ENCODE results near the gene DPYD.

The DPYD gene

GRCh38 chr1:97649591-97649990, 271.2 kb downstream of the DPYD start:
- H3K4me3 ChIP-seq (ENCODE audit: low read length) = no peak overlapping the region
- H3K9ac ChIP-seq (ENCODE audit: low read length) = no peak overlapping the region
- H3K36me3 ChIP-seq (ENCODE audit: control insufficient read depth, insufficient read depth, low read length) = no peaks in the 10 kb centered on the region
- no peaks in the 10 kb centered on the region for H3K27me3 ChIP-seq (ENCODE audit: control insufficient read depth, insufficient read depth, low read length)
- no peaks in the 10 kb centered on the region for H3K4me1 ChIP-seq (ENCODE audit: control insufficient read depth, insufficient read depth, low read length)
- H3K27ac ChIP-seq (ENCODE audit: low read depth, low read length) = no peak overlapping the region

GRCh38 chr1:97647776-97648175, 273.1 kb downstream of the DPYD start:
- Histone ChIP-seq H3K4me3 (ENCODE audit: low read length) (no peak overlapping the region), H3K9ac (ENCODE audit: low read length) (no peak overlapping the region), H3K27me3 (ENCODE audit: control insufficient read depth, insufficient read depth, low read length) (no peaks in the 10 kb centered on the region), H3K4me1 (ENCODE audit: control insufficient read depth, insufficient read depth, low read length) (no peaks in the 10 kb centered on the region), H3K36me3 (ENCODE audit: control insufficient read depth, insufficient read depth, low read length) (no peaks in the 10 kb centered on the region), H3K27ac (ENCODE audit: low read depth, low read length) (no peak overlapping the region)

- H3K36me3 ChIP-seq (ENCODE audit: control insufficient read depth, insufficient read depth, low read length) = no peaks in the 10 kb centered on the region
- no peaks in the 10 kb centered on the region for H3K27me3 ChIP-seq (ENCODE audit: control insufficient read depth, insufficient read depth, low read length)
- H3K27ac ChIP-seq (ENCODE audit: low read depth, low read length) = no peak overlapping the region
- no peak overlapping the region for H3K4me3 ChIP-seq (ENCODE audit: low read length)
- no peak overlapping the region for H3K9ac ChIP-seq (ENCODE audit: low read length)
- no peaks in the 10 kb centered on the region for H3K4me1 ChIP-seq (ENCODE audit: control insufficient read depth, insufficient read depth, low read length)
These were observed 274.8 kb downstream of the DPYD start for GRCh38 chr1:97646071-97646470.

GRCh38 chr1:97640677-97641076, 280.2 kb downstream of the DPYD start:
- Histone ChIP-seq H3K27me3 (ENCODE audit: control insufficient read depth, insufficient read depth, low read length) (no peaks in the 10 kb centered on the region), H3K4me1 (ENCODE audit: control insufficient read depth, insufficient read depth, low read length) (no peaks in the 10 kb centered on the region), H3K9ac (ENCODE audit: low read length) (no peak overlapping the region), H3K36me3 (ENCODE audit: control insufficient read depth, insufficient read depth, low read length) (no peaks in the 10 kb centered on the region), H3K4me3 (ENCODE audit: low read length) (no peak overlapping the region), H3K27ac (ENCODE audit: low read depth, low read length) (no peak overlapping the region)

- Histone ChIP-seq H3K4me1 (ENCODE audit: control insufficient read depth, insufficient read depth, low read length) (no peaks in the 10 kb centered on the region), H3K4me3 (ENCODE audit: low read length) (no peak overlapping the region), H3K9ac (ENCODE audit: low read length) (no peak overlapping the region), H3K27ac (ENCODE audit: low read depth, low read length) (no peak overlapping the region), H3K36me3 (ENCODE audit: control insufficient read depth, insufficient read depth, low read length) (no peaks in the 10 kb centered on the region), H3K27me3 (ENCODE audit: control insufficient read depth, insufficient read depth, low read length) (no peaks in the 10 kb centered on the region)
These were observed 283.9 kb downstream of the DPYD start for GRCh38 chr1:97636941-97637340.

- H3K9ac ChIP-seq (ENCODE audit: low read length) = no peak overlapping the region
- H3K4me3 ChIP-seq (ENCODE audit: low read length) = no peak overlapping the region
- no peaks in the 10 kb centered on the region for H3K27me3 ChIP-seq (ENCODE audit: control insufficient read depth, insufficient read depth, low read length)
- H3K4me1 ChIP-seq (ENCODE audit: control insufficient read depth, insufficient read depth, low read length) = no peaks in the 10 kb centered on the region
- no peaks in the 10 kb centered on the region for H3K36me3 ChIP-seq (ENCODE audit: control insufficient read depth, insufficient read depth, low read length)
- no peak overlapping the region for H3K27ac ChIP-seq (ENCODE audit: low read depth, low read length)
These were observed 286.1 kb downstream of the DPYD start for GRCh38 chr1:97634758-97635157.

GRCh38 chr1:97632776-97633175, 288.1 kb downstream of the DPYD start:
- Histone ChIP-seq H3K36me3 (ENCODE audit: control insufficient read depth, insufficient read depth, low read length) (no peaks in the 10 kb centered on the region), H3K4me3 (ENCODE audit: low read length) (no peak overlapping the region), H3K27ac (ENCODE audit: low read depth, low read length) (no peak overlapping the region), H3K9ac (ENCODE audit: low read length) (no peak overlapping the region), H3K4me1 (ENCODE audit: control insufficient read depth, insufficient read depth, low read length) (no peaks in the 10 kb centered on the region), H3K27me3 (ENCODE audit: control insufficient read depth, insufficient read depth, low read length) (no peaks in the 10 kb centered on the region)

GRCh38 chr1:97632075-97632474, 288.8 kb downstream of the DPYD start:
- no peak overlapping the region for H3K9ac ChIP-seq (ENCODE audit: low read length)
- no peaks in the 10 kb centered on the region for H3K36me3 ChIP-seq (ENCODE audit: control insufficient read depth, insufficient read depth, low read length)
- H3K27ac ChIP-seq (ENCODE audit: low read depth, low read length) = no peak overlapping the region
- no peak overlapping the region for H3K4me3 ChIP-seq (ENCODE audit: low read length)
- H3K4me1 ChIP-seq (ENCODE audit: control insufficient read depth, insufficient read depth, low read length) = no peaks in the 10 kb centered on the region
- H3K27me3 ChIP-seq (ENCODE audit: control insufficient read depth, insufficient read depth, low read length) = no peaks in the 10 kb centered on the region

GRCh38 chr1:97630948-97631347, 289.9 kb downstream of the DPYD start:
- Histone ChIP-seq H3K4me3 (ENCODE audit: low read length) (no peak overlapping the region), H3K27ac (ENCODE audit: low read depth, low read length) (no peak overlapping the region), H3K9ac (ENCODE audit: low read length) (no peak overlapping the region), H3K4me1 (ENCODE audit: control insufficient read depth, insufficient read depth, low read length) (no peaks in the 10 kb centered on the region), H3K36me3 (ENCODE audit: control insufficient read depth, insufficient read depth, low read length) (no peaks in the 10 kb centered on the region), H3K27me3 (ENCODE audit: control insufficient read depth, insufficient read depth, low read length) (no peaks in the 10 kb centered on the region)

GRCh38 chr1:97630281-97630680, 290.6 kb downstream of the DPYD start:
- H3K27ac ChIP-seq (ENCODE audit: low read depth, low read length) = no peak overlapping the region
- no peaks in the 10 kb centered on the region for H3K4me1 ChIP-seq (ENCODE audit: control insufficient read depth, insufficient read depth, low read length)
- no peaks in the 10 kb centered on the region for H3K27me3 ChIP-seq (ENCODE audit: control insufficient read depth, insufficient read depth, low read length)
- no peak overlapping the region for H3K9ac ChIP-seq (ENCODE audit: low read length)
- no peaks in the 10 kb centered on the region for H3K36me3 ChIP-seq (ENCODE audit: control insufficient read depth, insufficient read depth, low read length)
- H3K4me3 ChIP-seq (ENCODE audit: low read length) = no peak overlapping the region

GRCh38 chr1:97623220-97623619, 297.6 kb downstream of the DPYD start:
- Histone ChIP-seq H3K9ac (ENCODE audit: low read length) (no peak overlapping the region), H3K27ac (ENCODE audit: low read depth, low read length) (no peak overlapping the region), H3K27me3 (ENCODE audit: control insufficient read depth, insufficient read depth, low read length) (no peaks in the 10 kb centered on the region), H3K4me1 (ENCODE audit: control insufficient read depth, insufficient read depth, low read length) (no peaks in the 10 kb centered on the region), H3K4me3 (ENCODE audit: low read length) (no peak overlapping the region), H3K36me3 (ENCODE audit: control insufficient read depth, insufficient read depth, low read length) (no peaks in the 10 kb centered on the region)

GRCh38 chr1:97621955-97622354, 298.9 kb downstream of the DPYD start:
- Histone ChIP-seq H3K9ac (ENCODE audit: low read length) (no peak overlapping the region), H3K4me1 (ENCODE audit: control insufficient read depth, insufficient read depth, low read length) (no peaks in the 10 kb centered on the region), H3K4me3 (ENCODE audit: low read length) (no peak overlapping the region), H3K36me3 (ENCODE audit: control insufficient read depth, insufficient read depth, low read length) (no peaks in the 10 kb centered on the region), H3K27ac (ENCODE audit: low read depth, low read length) (no peak overlapping the region), H3K27me3 (ENCODE audit: control insufficient read depth, insufficient read depth, low read length) (no peaks in the 10 kb centered on the region)

- Histone ChIP-seq H3K27ac (ENCODE audit: low read depth, low read length) (no peak overlapping the region), H3K27me3 (ENCODE audit: control insufficient read depth, insufficient read depth, low read length) (no peaks in the 10 kb centered on the region), H3K9ac (ENCODE audit: low read length) (no peak overlapping the region), H3K4me3 (ENCODE audit: low read length) (no peak overlapping the region), H3K4me1 (ENCODE audit: control insufficient read depth, insufficient read depth, low read length) (no peaks in the 10 kb centered on the region), H3K36me3 (ENCODE audit: control insufficient read depth, insufficient read depth, low read length) (no peaks in the 10 kb centered on the region)
These were observed 301.1 kb downstream of the DPYD start for GRCh38 chr1:97619706-97620105.
